ENCODE measurements around the gene DAGLB.
"Not testable (repeated sequence)": the region's sequence is repeated elsewhere in the genome, so short reads cannot be mapped to it uniquely, and the experiment has no call there.

DAGLB gene, protein sequence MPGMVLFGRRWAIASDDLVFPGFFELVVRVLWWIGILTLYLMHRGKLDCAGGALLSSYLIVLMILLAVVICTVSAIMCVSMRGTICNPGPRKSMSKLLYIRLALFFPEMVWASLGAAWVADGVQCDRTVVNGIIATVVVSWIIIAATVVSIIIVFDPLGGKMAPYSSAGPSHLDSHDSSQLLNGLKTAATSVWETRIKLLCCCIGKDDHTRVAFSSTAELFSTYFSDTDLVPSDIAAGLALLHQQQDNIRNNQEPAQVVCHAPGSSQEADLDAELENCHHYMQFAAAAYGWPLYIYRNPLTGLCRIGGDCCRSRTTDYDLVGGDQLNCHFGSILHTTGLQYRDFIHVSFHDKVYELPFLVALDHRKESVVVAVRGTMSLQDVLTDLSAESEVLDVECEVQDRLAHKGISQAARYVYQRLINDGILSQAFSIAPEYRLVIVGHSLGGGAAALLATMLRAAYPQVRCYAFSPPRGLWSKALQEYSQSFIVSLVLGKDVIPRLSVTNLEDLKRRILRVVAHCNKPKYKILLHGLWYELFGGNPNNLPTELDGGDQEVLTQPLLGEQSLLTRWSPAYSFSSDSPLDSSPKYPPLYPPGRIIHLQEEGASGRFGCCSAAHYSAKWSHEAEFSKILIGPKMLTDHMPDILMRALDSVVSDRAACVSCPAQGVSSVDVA

DNA sequence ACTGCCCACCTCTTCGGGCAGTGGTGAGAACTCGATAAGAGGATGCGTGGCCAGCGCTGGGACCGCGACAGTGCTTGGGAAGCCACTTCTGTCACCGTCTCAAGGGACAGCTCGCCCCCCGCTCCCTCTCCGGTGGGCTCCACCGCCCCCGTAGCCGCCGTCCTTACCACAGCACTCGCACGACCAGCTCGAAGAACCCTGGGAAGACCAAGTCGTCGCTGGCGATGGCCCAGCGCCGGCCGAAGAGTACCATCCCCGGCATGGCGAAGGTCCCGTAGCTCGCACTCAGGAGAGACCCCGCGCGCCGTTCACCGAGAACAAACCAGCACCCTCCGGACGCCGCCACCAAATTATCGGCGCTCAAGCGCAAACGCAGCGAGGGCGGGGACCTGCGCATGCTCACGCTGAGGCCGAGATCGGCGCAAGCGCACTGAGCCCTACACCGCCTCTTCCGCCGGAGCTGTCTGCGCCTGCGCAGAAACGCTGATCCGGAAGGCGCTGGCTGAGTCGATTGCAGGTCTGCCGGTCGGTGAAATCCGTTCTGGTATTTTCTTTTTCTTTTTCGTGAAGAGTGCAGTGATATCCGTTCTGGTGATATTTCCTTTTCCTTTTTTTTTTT is at the start of gene DAGLB:
DAGLB (minus strand) TSS at position 374 of the 619 bp plus-strand sequence; CDS start at position 262, 112 bp downstream.
- DNase-seq, result peak; percentile 94 to 96

DNA sequence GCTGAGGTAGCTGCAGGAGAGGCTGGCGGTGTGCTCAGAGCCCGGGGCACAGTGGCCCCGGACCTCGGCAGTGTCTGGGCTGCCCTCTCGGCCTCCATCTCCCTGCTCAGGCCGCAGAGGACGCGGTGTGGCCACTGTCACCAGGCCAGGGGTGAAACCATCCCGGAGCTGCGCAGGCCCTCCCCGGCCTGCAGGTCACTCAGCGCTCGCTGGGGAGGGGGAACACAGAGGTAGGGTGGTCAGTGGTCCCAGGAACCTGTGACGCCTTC is 49.8 kb upstream of the DAGLB start:
- DNase-seq, result no peak

DNA sequence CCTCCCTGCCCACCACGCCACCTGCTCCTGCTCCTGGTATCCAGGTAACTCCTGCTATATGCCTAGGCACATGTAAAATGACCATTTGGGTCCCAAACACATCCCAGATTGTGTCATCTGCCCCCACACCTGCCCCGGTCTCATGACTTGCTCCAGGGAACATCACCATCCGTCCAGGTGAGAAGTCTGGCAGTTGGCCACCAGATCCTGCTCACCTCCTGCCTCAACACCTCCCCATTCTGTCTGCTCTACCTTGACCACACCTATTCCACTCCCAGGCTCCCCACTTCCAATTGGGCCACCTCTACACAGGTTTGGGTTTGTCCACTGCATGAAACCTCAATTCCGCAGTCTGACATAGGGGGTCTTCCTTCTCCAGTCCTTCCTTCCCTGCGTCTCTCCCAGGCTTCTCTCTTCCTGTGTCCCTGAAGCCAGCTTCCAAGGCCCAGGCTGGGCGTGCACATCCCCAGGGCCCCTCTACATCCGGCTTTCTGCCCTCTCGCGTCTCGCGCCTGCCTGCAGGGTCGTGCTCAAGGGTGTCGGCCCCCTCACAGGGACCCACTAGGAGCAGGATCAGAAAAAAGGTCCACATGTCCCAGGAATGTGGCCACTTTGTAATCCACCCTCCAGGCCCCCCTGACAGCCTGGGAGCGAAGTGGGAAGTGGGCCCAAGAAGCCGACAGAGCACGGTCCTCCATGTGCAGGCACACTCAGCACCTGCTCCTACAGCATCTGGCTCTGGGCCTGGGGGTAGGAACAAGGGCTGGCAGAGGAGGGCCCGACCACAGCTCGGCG is 49.3 kb upstream of the DAGLB start:
- no peak for DNase-seq

DNA sequence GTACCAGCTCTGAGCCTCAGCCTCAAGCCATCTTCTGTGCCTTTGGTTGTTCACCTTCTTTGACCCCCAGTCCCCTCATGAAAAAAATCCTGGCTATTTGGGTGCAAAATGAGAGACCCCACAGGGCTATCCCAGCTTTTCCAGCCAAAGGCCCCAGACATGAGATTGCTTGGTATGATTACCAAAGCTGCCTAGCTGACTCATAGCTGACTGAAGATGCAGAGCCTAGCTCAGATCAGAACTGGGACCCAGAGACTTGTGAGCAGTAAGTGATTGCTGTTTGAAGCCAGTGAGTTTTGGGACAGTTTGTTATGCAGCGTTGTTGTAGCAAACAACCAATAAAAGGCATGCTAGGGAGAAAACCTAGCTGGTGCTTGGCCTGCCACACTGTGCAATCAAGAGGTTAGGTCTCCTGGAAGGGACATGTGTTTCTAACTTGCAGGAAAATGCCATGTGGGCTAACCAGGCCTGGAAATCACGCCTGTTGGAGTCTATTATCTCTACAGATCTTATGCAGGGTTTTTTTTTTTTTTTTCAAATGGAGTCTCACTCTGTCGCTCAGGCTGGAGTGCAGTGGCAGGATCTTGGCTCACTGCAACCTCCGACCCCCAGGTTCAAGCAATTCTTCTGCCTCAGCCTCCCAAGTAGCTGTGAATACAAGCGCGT is 48.0 kb upstream of the DAGLB start:
- DNase-seq, result no peak

DNA sequence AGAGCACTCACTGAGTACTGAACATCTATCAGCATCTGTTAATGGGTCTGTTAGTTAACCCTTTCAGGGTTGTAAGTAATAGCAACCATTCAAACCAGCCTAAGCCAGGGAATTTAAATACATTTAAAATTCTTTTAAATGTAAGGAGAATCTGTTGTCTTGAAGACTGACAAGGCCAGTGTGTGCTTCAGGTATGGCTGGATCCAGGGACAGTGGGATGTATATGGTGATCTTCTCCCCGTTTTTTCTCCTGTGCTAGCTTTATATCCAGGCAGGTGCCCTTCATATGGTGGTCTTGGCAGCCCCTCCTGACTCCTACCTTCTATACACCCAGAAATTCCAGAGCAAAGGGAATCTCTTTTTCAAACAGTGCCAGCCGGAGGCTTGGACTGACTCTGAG is 46.6 kb upstream of the DAGLB start:
- no peak for DNase-seq

DNA sequence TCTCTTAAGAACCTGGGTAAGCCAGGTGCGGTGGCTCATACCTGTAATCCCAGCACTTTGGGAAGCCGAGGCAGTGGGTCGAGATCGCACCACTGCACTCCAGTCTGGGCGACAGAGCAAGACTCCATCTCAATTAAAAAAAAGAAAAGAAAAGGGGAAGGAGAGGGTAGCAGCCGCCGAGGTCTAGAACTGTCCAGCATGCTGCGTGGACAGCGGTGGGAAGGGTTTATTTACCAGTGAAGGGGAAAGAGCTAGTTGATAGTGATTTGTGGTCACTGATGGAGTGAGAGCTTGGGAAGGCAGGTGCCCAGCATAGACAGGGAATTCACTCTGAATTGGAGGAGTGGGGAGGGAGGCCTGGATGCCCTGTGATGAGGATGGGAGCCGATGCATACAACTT is 43.4 kb upstream of the DAGLB start:
- DNase-seq, result no peak

DNA sequence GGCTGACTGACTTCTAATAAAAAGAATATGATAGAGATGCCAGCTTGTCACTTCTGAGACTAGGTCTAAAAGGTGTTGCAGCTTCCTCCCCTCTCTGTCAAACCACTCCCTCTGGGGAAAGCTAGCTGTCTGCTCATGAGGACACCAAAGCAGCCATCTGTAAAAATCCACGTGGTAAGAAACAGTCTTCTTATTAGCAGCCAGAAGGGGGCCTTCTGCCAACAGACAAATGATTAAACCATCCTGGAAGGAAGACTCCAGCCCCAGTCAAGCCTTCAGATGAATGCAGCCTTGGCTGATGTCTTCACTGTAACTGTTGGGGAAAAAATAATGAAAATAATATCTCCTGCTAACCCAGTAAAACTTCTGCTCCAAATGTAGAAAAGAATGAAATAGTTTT is 41.9 kb upstream of the DAGLB start:
- no peak for DNase-seq

DNA sequence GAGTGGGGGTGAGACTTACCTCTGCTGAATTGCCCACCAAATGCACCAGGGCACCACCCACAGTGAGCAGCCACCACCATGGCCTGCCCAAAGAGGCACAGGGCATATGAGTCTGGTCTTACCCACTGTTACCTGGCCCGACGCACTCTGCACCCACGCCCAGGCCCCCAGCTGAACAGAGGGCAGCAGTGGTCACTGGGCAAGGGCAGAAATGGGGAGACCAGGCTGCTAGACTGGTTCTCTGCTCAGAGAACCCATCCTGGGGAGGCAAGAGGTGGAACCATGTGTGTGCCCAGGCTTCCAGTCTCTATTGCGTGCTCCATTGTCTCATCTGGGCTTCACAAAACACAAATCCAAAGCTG is 39.4 kb upstream of the DAGLB start:
- no peak for DNase-seq

DNA sequence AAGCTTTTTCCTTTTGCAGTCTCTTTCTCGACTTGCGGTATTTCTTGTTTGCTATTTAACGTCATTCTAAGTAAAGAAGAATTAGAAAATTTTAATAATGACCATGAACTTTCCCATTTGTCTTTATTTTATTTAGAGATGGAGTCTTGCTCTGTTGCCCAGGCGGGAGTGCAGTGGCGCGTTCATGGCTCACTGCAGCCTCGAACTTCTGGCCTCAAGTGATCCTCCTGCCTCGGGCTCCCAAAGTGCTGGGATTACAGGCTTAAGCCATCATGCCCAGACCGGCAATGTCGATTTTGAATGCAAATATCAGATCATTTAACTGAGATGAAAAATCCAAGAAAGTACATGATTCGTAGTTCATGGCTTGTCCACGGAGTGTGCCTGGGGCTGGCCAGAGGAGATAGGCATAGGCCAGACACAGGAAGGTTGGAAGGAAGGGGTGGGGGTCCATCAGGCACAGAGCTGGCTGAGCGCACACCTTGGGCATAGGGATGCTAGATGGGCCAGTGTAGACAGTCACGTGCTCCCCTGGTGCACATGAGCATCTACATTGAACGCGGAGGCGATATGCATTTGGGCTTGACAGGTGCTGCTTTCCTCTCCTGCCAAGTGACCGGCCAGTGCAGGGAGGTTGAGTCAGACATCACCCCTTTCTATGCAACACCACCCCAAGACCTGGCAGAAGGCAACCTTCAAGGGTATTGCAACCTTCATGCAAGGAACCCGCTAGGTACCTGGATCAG is 38.9 kb upstream of the DAGLB start:
- no peak for DNase-seq

DNA sequence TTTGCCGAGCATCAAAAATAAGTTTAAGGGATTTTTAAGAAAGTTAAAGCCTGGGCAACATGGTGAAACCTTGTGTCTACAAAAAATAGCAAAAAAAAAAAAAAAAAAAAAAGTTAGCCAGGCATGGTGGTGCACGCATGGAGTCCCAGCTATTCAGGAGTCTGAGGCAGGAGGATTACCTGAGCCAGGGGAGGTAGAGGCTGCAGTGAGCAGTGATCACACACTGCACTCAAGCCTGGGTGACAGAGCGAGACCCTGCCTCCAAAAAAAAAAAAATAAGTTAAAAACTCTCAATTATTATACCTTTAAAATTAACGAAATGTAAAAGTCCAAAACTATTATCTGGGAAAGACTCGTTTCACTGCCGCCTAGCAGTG is 35.0 kb upstream of the DAGLB start:
- DNase-seq, result no peak

DNA sequence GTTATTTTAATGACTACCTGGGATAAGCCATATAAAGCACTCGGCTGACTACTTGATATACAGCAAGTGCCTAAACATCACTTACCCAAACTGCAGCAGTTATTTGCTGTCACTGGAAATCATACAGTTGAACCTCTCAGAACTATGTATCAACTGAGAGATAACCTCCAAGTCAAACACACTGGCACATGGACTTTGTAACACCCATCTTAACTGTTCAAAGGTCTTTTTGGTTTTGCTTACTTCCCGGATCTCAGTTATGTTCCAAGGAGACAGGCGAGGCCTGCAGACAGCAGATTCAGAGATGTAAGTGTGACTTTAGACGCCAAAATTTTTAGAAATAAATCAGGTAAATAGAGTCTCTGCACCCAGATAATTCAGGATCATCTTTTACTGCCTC is 34.6 kb upstream of the DAGLB start:
- no peak for DNase-seq

DNA sequence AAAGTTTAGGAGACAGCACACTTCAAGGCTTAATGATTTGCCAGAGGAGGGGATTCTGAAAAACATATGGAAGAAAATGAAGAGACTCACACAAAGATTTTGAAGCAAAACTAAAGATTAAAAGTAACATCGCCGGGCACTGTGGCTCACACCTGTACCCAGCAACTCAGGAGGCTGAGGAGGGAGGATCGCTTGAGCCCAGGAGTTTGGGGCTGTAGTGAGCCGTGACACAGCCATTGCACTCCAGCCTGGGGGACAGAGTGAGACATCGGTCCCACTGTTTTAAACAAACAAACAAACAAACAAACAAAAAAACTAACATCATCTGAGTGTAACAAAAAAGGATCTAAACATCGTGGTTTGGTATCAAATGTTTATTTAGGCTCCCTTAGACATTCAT is 33.7 kb upstream of the DAGLB start:
- no peak for DNase-seq

DNA sequence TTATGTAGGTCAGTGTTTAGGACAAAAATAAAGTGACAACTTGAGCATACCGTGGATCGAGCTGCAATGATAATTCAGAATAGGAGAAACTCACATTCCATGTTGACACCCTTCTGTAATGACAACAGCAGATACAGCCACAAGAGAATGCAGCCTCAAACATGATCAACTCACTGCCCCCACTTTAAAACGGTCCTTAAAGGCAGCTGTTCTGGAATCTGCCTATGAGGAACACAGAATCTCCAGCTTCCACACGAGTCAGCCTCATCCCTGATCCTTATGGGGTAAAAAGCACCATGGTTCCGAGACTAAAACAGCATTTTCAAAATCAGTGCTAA is 32.5 kb upstream of the DAGLB start:
- no peak for DNase-seq

DNA sequence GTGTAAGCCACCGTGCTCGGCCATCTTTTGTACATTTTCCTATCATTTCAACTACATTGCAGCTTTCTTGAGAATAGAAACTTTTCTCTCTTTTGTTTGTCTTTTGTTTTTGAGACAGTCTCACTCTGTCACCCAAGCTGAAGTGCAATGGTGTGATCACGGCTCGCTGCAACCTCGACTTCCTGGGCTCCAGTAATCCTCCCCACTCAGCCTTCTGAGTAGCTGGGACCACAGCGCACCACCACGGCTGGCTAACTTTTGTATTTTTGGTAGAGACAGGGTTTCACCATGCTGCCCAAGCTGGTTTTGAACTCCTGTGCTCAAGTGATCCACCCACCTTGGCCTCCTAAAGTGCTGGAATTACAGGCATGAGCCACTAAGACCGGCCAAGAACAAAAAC is 31.3 kb upstream of the DAGLB start:
- no peak for DNase-seq

DNA sequence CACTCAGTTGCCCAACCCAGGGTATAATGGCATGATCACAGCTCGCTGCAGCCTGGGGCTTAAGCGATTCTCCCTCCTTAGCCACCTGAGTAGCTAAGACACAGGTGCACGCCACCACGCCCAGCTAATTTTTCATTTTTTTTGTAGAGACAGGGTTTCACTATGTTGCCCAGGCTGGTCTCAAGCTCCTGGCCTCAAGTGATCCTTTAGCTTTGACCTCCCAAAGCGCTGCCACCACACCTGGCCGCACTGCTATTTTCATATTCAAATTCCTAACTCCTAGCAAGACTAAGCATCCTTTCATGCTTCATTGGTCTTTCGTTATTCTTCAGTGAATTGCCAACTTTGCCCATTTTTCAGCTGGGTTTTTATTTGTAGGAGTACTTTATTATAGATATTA is 30.4 kb upstream of the DAGLB start:
- DNase-seq, result no peak

DNA sequence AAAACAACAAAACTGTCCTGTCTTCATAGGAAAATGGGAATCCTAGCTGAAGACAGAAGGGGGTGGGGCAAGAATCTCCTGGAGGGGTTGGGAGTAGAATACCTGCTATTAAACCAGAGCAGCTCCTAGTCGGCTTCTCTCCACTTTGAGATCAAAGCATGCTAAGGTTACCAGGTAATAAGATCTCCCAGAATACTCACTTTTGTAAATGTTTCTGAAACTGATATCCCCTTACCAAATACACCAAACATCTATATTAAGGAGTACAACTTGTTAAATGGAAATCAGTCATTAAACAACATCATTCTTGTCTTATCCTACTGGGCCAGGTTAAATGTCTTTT is 29.5 kb upstream of the DAGLB start:
- DNase-seq, result no peak

DNA sequence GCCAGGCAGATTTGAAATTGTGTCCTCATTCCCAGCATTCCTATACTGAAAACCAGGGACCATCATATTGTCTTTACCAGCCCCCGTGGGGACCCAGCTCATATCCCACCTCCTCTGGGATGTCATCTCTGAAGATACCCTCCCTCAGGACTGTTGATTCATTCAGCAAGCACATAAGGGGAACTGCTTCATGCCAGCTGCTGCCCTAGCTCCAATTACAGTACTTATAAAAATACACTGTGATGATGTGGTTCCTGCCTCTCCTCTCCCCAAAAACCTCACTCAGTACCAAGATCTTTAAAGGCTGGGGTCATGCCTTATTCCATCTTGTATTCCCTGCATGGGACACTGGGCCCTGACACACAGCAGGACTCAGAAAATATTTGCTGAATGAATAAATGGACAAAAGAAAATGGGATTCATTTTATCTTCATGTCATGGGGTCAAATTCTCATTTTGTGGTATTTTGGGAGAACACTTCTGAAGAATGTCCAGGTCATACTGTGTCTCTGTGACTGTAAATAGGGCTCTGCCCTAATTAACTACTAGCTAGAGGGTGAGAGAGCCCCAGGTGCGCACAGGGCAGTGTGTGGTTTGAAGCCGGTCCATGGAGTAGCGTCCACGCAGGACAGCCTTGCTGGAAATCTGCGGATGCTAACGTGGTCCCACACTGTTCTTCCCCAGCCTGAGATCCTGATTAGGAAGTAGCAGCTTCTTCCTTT is 29.0 kb upstream of the DAGLB start:
- no peak for DNase-seq

DNA sequence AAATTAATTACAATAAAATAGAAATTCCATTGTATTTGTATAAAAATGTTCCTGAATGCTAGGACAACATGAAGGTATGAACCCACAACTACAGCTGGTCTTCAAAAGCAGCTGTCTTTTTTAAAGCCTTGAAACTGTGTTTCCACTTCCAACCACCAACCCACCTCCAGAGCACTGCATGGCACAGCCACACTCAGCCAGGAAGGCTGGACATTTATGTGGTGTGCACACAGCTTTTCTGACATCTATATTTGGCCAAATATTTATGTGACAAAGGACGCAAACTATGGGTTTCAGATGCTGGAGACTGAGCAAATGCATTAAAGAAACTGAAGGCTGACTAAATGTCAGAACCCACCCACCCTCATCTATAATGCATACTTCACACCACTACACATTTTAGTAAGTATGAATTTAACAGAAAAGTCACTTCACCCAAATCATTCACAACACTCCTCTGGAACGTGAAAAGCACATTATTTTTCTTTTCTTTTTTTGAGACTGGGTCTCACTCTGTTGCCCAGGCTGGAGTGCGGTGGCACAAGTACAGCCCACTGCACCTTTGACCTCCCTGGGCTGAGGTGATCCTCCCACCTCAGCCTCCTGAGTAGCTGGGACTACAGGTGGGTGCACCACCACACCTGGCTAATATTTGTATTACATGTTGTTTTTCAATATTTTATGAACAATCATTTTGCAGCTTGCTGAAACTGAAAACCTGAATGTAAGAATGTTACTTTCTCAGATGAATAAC is 27.9 kb upstream of the DAGLB start:
- DNase-seq, result no peak

DNA sequence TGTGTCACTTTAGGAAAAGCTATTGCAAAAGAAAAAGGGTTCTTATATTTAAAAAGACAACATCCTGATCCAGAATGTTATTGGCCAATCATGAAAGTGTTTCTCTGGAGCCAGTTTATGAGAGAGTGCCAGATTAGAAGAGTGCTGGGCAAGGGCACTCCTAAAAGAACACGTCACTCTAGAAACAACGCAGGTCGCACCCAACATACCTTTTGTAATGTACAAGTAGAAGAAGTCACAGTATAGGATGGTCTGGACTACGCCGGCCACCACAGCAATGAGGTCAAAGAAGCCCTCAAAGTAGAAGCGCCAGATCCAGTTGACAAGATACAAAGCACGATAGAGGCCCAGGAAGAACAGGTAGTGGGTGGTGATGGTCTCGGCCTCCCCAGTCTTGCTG is 18.1 kb upstream of the DAGLB start:
- no peak for DNase-seq

DNA sequence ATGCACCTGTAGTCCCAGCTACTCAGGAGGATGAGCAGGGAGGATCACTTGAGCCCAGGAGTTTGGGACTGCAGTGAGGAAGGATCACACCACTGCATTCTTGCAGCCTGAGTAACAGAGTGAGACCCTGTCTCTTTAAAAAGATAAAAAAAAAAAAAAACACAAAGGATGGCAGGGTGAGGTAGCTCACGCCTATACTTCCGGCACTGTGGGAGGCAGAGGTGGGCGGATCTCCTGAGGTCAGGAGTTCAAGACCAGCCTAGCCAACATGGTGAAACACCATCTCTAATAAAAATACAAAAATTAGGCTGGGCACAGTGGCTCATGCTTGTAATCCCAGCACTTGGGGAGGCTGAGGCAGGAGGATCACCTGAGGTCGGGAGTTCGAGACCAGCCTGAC is 15.9 kb upstream of the DAGLB start:
- not testable (repeated sequence) for DNase-seq

DNA sequence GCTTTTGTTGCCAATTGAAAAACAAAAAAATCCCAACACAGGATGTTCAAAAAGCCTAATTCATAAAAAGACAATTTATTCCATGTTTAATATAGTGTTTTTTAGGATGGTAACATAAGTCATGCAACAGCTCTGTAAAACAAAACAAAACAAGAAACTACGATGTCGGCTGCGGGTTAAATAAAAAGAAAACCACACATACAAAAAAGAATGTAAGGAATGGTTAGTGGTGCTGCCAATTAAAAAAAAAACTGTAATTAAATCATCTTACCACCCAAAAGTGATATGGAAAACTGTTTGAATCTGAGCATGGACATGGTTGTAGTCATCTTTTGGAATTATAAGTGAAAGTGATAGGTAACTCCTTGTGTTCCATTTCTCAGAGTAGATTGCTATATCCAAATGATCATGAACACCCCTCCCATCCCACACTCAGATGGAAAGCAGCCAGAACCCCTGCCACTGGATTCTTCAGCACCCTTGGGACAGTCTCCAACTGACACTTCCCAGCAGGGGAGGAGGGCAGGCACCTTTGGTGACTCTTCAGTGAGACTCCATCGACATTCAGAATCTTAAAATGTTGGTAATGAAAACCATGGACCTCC is 14.3 kb upstream of the DAGLB start:
- DNase-seq, result no peak
